Measurements from ENCODE around the gene RPS6KB2. TPM values are rescaled to one million over a fixed set of nuclear protein-coding genes. Genes with fewer than 3 reads are reported as not detected.

Gene RPS6KB2
- total and polyA plus RNA-seq, 2 donors (not counting 3 experiments of a cell fraction or from before 2014, with no cell fraction given), result 53.8 to 60.0 TPM

GRCh38 chr11:67439321-67440228, 11.3 kb downstream of the RPS6KB2 start:
- dilution Hi-C loops (cut with MboI; ENCODE audit: extremely low pct_ligation_motif_present, low sequenced_read_pairs) (no loop called here), intact Hi-C loops (cut with micrococcal nuclease) (no loop called here)
- Histone ChIP-seq H3K4me3 (replicated peaks in 1 of 3; ENCODE audit: insufficient read depth in 1 of 3, low read depth in 1 of 3, low read length in 3 of 3) (no peak overlapping the region), H3K9me1 (replicated peaks; ENCODE audit: control insufficient read depth, extremely low read depth, insufficient read depth, low read length) (no peaks in the 10 kb centered on the region), H3K9ac (replicated peaks; ENCODE audit: extremely low read depth, insufficient read depth, low read length) (no peak overlapping the region), H3K27me3 (ENCODE audit: control insufficient read depth in 2 of 2, insufficient read depth in 2 of 2, low read length in 2 of 2) (no peaks in the 10 kb centered on the region), H3K36me3 (ENCODE audit: control insufficient read depth in 2 of 2, extremely low read depth in 1 of 2, insufficient read depth in 2 of 2, low read length in 2 of 2) (peaks cover 0 to 29% of the 10 kb centered on the region in 2 experiments), H4K20me1 (replicated peaks; ENCODE audit: control insufficient read depth, extremely low read depth, insufficient read depth, low read length) (no peaks in the 10 kb centered on the region), H3K4me2 (ENCODE audit: insufficient read depth, low read length) (no peak overlapping the region), H3K79me2 (ENCODE audit: control insufficient read depth, insufficient read depth, low read length) (peaks cover 11% of the 10 kb centered on the region), H3K9me3 (replicated peaks; ENCODE audit: control insufficient read depth, insufficient read depth, low read length) (no peaks in the 10 kb centered on the region), H3K4me1 (ENCODE audit: control insufficient read depth, extremely low read depth, insufficient read depth, low read length) (peaks cover 6% of the 10 kb centered on the region), H2AFZ (ENCODE audit: low read depth, low read length) (no peak overlapping the region), H3K27ac (ENCODE audit: insufficient read depth, low read depth, low read length) (no peak overlapping the region)
- BruUV-seq (replicated peaks), result no TSS peak
- ChIA-PET CTCF (interaction anchor here (0.7 to 1.2 kb wide), 3 partner anchors 29 to 47 kb away, joined by 3 to 5 read pairs (median 3); partner anchors contain the start of genes PPP1CA and RAD9A), POLR2A (interaction anchor here (0.6 kb wide), 1 partner anchor 37 kb away, joined by 3 read pairs; no protein-coding TSS in a partner anchor)
- TF ChIP-seq MYC (IDR thresholded peaks at IDR 0.05; ENCODE audit: low read depth, low read length), result no peak
- peak in 1 of 2 donors; percentile 13 for TF ChIP-seq CTCF (IDR thresholded peaks at IDR 0.05; ENCODE audit: extremely low read depth in 1 of 2, insufficient read depth in 1 of 2, low read depth in 1 of 2, low read length in 2 of 2)
- peak; percentile 13 for TF ChIP-seq POLR2A (IDR thresholded peaks at IDR 0.05; ENCODE audit: low read depth, low read length)
- no peak for TF ChIP-seq GATA2 (IDR thresholded peaks at IDR 0.05; ENCODE audit: insufficient read depth, insufficient read length, low read depth, low read length)
- TF ChIP-seq JUN (IDR thresholded peaks at IDR 0.05; ENCODE audit: borderline replicate concordance, insufficient read depth, insufficient read length, low read depth), result no peak
- peak; percentile 16 for TF ChIP-seq POLR2AphosphoS5 (IDR thresholded peaks at IDR 0.05; ENCODE audit: insufficient read depth, low read depth, low read length)
- TF ChIP-seq FOS (IDR thresholded peaks at IDR 0.05; ENCODE audit: borderline replicate concordance, insufficient read depth, low read length), result no peak
- no peak for TF ChIP-seq EZH2 (IDR thresholded peaks at IDR 0.05; ENCODE audit: borderline replicate concordance, low read depth, low read length, severe bottlenecking)
- TF ChIP-seq MAX (IDR thresholded peaks at IDR 0.05; ENCODE audit: insufficient read depth, insufficient read length), result no peak
- peak; percentile 8 for DNase-seq (ENCODE audit: low read depth, low spot score)
- FAIRE-seq, result no peak

All from endothelial cell of umbilical vein (primary cell).